ENCODE measurements around the gene NKD1.

NKD1 gene

GRCh38 chr16:50677351-50677750 lies 129.2 kb downstream of the NKD1 start:
- peak; percentile 31 for DNase-seq

- peak; percentile 16 for DNase-seq
These were observed 130.3 kb downstream of the NKD1 start for GRCh38 chr16:50678531-50678930.

GRCh38 chr16:50679266-50679665 lies 131.1 kb downstream of the NKD1 start:
- no peak for DNase-seq

GRCh38 chr16:50679676-50680555 lies 131.7 kb downstream of the NKD1 start:
- no peak for DNase-seq

- DNase-seq = no peak
These were observed 132.3 kb downstream of the NKD1 start for GRCh38 chr16:50680556-50680893.

- DNase-seq = peak; percentile 69
These were observed 133.1 kb downstream of the NKD1 start, which contains the start of gene SNX20 for GRCh38 chr16:50681021-50681885. TSS of gene SNX20 (minus strand) at chr16:50681312. CDS start at chr16:50677526, 3,786 bp downstream.

- peak; percentile 65 for DNase-seq
These were observed 135.6 kb downstream of the NKD1 start for GRCh38 chr16:50683689-50684374.

- DNase-seq = peak; percentile 62
These were observed 136.7 kb downstream of the NKD1 start for GRCh38 chr16:50684823-50685461.

- no peak for DNase-seq
These were observed 137.4 kb downstream of the NKD1 start for GRCh38 chr16:50685462-50686063.

- no peak for DNase-seq
These were observed 139.9 kb downstream of the NKD1 start for GRCh38 chr16:50688083-50688482.

GRCh38 chr16:50688867-50689266 lies 140.7 kb downstream of the NKD1 start:
- DNase-seq = no peak

GRCh38 chr16:50690177-50690576 lies 142.0 kb downstream of the NKD1 start:
- DNase-seq = no peak

- DNase-seq = no peak
These were observed 144.4 kb downstream of the NKD1 start for GRCh38 chr16:50692644-50692998.

GRCh38 chr16:50692999-50693781 lies 145.0 kb downstream of the NKD1 start, which contains the start of gene NOD2:
TSS of gene NOD2 (plus strand) at chr16:50693606. CDS start at chr16:50699496, 5,890 bp downstream.
- peak; percentile 41 for DNase-seq

- no peak for DNase-seq
These were observed 146.0 kb downstream of the NKD1 start for GRCh38 chr16:50694206-50694605.

- no peak for DNase-seq
These were observed 147.1 kb downstream of the NKD1 start for GRCh38 chr16:50695017-50696000.

GRCh38 chr16:50696126-50696525 lies 147.9 kb downstream of the NKD1 start:
- DNase-seq = no peak

GRCh38 chr16:50696575-50697420 lies 148.6 kb downstream of the NKD1 start:
- DNase-seq = peak; percentile 73

- DNase-seq = no peak
These were observed 149.2 kb downstream of the NKD1 start for GRCh38 chr16:50697421-50697715.

Measured in activated CD4-positive, alpha-beta T cell treated with anti-CD3 and anti-CD28 coated beads for 48 hours (primary cell).